ENCODE data around the gene GMDS. TPM values are rescaled to one million over a fixed set of nuclear protein-coding genes. Genes with fewer than 3 reads are reported as not detected.

Gene GMDS
- polyA plus RNA-seq, 1 of the 3 experiments (the other 2 are of a cell fraction) = 12.3 TPM

- Histone ChIP-seq H3K9me3 (no peaks in the 10 kb centered on the region), H3K9ac (no peak overlapping the region), H3K27ac (ENCODE audit: low read depth in 2 of 2, low read length in 1 of 2) (no peak overlapping the region), H3K9me2 (no peaks in the 10 kb centered on the region), H3F3A (replicated peaks; ENCODE audit: insufficient read depth) (no peaks in the 10 kb centered on the region), H3K79me2 (ENCODE audit: insufficient read depth) (no peaks in the 10 kb centered on the region), H4K20me1 (ENCODE audit: insufficient read depth) (no peaks in the 10 kb centered on the region), H2AFZ (ENCODE audit: low read depth) (no peak overlapping the region), H3K36me3 (replicated peaks in 1 of 2; ENCODE audit: control insufficient read depth in 1 of 2, insufficient read depth in 2 of 2, low read length in 1 of 2) (peaks cover 0 to 4% of the 10 kb centered on the region in 2 experiments), H3K4me3 (ENCODE audit: low read depth in 2 of 2, low read length in 1 of 2) (no peak overlapping the region), H3K27me3 (ENCODE audit: insufficient read depth) (no peaks in the 10 kb centered on the region), H3K4me2 (no peak overlapping the region), H3K4me1 (ENCODE audit: control insufficient read depth in 1 of 2, insufficient read depth in 2 of 2, low read depth in 1 of 2, low read length in 1 of 2) (no peaks in the 10 kb centered on the region)
- TF ChIP-seq, protein P1, sequence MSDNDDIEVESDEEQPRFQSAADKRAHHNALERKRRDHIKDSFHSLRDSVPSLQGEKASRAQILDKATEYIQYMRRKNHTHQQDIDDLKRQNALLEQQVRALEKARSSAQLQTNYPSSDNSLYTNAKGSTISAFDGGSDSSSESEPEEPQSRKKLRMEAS (IDR thresholded peaks at IDR 0.05; ENCODE audit: low read depth) = no peak
- TF ChIP-seq PBX3 (IDR thresholded peaks at IDR 0.05) (no peak), NFIC (IDR thresholded peaks at IDR 0.05; ENCODE audit: borderline replicate concordance) (no peak), GABPA (IDR thresholded peaks at IDR 0.05; ENCODE audit: low read depth) (no peak), MXI1 (IDR thresholded peaks at IDR 0.05; ENCODE audit: low read depth, low read length) (no peak), POLR2AphosphoS5 (IDR thresholded peaks at IDR 0.05; ENCODE audit: low read depth, low read length) (no peak), TAF1 (IDR thresholded peaks at IDR 0.05; ENCODE audit: borderline replicate concordance, low read depth, low read length) (no peak), YY1 (IDR thresholded peaks at IDR 0.05; ENCODE audit: low read depth) (no peak), SMC3 (IDR thresholded peaks at IDR 0.05; ENCODE audit: low read depth, low read length) (no peak), REST (IDR thresholded peaks at IDR 0.05; ENCODE audit: low read depth, low read length) (no peak), FOXJ3 (CRISPR knock-in tag; IDR thresholded peaks at IDR 0.05) (no peak), EP300 (IDR thresholded peaks at IDR 0.05; ENCODE audit: borderline replicate concordance in 1 of 2, low read depth in 1 of 2, low read length in 1 of 2) (no peak), RFX5 (IDR thresholded peaks at IDR 0.05; ENCODE audit: low read length) (no peak), NRF1 (IDR thresholded peaks at IDR 0.05; ENCODE audit: low read depth, low read length) (no peak), USF2 (IDR thresholded peaks at IDR 0.05; ENCODE audit: borderline replicate concordance, low read depth, low read length) (no peak), JUND (IDR thresholded peaks at IDR 0.05) (no peak)
- no peak for DNase-seq
- POLR2A ChIA-PET = no interaction called here
- CTCF ChIA-PET = interaction anchor here (1.0 to 1.3 kb wide), 2 partner anchors 9 to 10 kb away, joined by 3 to 5 read pairs; no protein-coding TSS in a partner anchor
- 95% methylated on average over 6 of the region's 6 CpGs for WGBS (ENCODE audit: low lambda C conversion rate)
These were observed 26.5 kb downstream of the GMDS start for GRCh38 chr6:2218866-2219265.

All from SK-N-SH (cell line).